HG02885 (cell line): ENCODE results near the gene MAST3.

Source experiments
- ATAC-seq: cut with Tn5 transposase; IDR thresholded peaks from one replicate; pipeline ENCODE4 v1.9.1; 2021; ENCODE audit warnings: mild to moderate bottlenecking; ENCODE audit not compliant: unreplicated experiment, poor library complexity

MAST3 gene

DNA sequence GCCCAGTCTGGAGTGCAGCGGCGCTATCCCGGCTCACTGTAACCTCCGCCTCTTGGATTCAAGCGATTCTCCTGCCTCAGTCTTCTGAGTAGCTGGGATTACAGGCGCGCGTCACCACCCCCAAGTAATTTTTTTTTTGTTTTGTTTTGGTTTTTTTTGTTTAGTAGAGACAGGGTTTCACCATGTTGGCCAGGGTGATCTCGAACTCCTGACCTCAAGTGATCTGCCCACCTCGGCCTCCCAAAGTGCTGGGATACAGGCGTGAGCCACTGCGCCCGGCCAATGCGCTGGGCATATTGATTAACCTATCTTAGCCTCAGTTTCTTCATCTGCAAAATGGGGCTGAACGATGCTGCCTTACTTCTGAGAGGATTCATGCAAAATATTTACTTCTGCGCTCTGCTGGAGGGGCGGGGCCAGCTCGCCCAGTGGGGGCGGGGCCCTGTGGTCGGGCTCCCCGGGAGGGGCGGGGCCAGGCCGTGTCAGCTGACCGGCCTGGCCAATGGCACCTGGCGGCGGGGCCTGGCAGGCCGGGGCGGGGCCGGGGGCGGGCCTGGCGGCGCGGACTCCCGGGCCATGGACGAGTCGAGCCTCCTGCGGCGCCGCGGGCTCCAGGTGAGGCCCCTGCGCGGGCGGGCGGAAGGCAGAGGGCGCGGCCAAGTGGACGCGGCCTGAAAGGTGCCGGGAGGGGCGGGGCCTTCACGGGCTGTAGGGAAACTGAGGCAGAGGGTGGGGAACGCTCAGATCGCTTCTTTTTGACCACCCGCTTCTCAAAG lies at the start of gene MAST3:
Gene MAST3 (plus strand): TSS at position 562 of the 776 bp plus-strand sequence. CDS start 15 bp downstream, at position 577.
- peak; percentile 72 for ATAC-seq

DNA sequence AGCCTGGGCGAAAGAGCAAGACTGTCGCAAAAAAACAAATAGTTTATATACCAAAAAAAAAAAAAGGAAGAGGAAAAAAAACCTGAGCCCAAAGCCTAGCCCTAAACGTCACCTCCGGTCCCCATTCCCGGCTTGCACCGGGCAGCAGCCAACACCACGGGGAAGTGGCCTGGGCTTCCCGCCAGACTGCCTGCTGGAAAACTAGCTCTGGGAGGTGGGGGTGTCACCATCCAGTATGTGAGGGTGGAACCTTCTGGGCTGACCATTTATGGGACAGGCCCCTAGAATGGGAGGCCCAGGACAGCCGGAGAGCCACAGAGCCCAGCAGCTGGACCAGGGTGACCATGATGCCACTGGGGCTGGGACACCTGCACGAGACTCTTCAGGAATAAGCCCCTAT lies 48.2 kb upstream of the MAST3 start:
- no peak for ATAC-seq

DNA sequence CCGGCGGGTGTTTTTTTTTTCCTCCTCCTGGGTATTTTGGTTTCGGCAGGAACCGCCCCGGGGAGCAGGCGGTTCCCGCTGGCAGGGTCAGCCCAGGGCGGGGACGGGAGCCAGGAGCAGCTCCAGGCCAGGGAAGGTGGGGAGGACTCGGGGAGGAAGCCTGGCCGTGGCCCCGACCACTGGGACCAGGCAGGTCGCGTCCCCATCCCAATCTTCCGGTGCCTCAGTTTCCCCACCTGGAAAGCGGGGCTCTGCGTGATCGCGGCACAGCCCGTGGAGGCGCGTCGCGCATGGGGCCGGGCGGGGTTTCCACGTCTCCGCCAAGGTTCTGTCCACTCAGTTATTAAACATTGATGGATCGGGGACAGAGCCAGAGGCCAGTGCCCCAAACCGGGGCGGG lies 45.7 kb upstream of the MAST3 start:
- no peak for ATAC-seq

DNA sequence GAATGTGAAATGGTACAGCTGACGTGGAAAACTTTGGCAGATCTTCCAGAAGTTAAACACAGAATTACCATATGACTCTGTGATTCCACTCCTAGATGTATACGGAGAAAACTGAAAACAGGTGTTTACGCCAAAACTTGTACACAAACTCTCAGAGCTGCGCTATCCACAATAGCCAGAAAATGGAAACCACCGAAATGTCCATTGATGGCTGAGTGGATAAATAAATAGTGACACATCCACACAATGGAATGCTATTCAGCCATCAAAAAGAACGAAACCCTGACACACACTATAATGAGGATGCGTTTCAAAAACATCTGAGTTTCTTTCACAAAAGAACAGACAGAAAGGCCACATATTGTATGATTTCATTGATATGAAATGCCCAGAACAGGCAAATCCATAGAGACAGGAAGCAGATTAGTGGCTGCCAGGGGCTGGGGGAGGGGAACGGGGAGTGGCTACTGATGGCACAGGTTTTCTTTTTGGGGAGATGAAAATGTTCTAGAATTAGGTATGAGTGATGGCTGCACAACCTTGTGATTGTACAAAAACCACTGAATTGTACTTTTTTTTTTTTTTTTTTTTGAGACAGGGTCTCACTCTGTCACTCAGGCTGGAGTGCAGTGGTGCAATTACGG lies 43.9 kb upstream of the MAST3 start:
- no peak for ATAC-seq

DNA sequence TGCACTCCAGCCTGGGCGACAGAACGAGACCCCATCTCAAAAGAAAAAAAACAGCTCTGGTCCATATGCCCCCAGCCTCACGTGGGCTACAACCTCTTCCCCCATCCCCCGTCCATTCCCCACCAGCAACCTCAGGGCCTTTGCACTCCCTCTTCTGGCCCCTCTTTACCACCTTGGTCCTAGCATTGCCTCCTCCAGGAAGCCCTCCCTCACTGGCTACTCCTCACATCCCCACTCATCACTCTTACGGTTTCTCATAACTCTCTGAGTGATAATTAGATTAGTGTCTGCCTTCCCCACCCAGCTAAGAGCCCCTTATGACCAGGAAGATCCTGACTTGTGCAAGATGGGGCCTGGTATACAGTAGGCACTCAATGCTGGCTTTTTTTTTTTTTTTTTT lies 41.6 kb upstream of the MAST3 start:
- ATAC-seq = no peak

DNA sequence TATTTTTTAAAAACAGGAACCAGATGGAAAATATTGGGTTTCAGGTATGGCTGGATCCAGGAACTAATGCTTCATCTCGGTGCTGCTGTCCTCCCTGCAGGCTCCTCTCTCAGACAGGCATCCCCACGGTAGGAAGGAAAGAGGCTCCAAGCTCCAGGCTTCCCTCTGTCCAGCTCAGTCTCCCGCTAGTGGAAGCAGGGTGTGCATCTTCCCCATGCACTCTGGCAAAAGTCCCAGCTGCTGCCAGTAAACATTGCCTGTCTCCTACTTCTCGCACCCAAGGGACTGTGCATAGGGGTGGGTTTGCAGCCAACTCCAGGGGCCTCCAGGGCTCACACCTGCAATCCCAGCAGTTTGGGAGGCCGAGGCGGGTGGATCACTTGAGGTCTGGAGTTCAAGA lies 40.0 kb upstream of the MAST3 start:
- no peak for ATAC-seq

DNA sequence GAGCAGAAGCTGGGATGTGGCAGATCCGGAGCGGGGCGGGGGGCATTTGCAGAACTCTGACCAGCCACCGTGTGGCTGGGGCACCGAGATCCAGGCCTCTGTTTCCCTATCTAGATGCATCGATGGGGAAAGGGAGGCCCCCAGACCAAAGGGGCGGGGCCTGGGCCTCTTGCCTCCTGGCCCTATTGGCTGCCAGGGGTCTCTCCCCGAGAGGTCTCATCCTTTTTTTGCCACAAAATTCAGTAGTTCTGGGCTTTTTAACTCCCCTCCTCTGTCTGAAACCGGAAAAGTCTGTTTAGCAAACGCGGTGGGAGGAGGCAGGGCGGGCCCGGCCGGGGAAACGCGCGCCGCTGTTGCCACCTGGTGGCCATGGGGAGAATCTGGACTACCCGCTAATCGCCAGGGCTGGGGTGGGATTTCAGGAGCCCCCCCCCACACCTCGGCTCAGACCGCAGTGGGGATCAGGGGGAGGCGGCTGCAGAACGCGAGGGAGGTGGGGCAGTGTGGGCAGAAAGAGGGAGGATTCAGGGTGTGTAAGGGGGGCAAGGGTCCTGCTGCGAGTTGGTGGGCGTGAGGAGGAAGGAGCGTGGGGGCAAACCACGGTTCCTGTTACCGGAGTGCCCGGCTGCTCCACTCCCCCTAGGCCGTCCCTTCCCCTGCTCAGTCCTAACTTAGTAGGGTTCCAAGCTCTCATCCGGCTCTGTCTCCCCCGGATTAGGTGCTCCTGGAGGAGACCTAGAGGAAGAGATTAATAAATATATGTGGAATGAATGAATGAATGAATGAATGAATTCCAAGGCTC lies 39.2 kb upstream of the MAST3 start:
- peak; percentile 52 for ATAC-seq

DNA sequence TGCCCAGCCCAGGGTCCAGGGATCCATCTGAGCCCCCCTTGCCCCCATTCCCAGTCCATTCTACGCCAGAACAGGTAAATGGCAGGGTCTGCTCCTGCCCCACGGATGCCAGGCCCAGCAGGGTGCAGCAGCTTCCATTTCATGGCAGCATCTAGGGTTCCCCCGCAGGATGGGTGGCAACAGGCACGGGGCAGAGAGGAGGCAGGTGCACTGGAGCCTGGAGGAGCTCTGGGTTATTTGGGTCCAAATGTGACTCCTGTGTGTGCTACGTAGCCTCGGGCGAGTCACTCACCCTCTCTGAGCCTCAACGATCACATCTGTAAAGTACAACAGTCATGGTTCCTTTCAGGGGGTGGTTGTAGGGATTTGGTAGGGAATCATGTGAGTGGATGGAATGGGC lies 38.3 kb upstream of the MAST3 start:
- ATAC-seq = no peak

DNA sequence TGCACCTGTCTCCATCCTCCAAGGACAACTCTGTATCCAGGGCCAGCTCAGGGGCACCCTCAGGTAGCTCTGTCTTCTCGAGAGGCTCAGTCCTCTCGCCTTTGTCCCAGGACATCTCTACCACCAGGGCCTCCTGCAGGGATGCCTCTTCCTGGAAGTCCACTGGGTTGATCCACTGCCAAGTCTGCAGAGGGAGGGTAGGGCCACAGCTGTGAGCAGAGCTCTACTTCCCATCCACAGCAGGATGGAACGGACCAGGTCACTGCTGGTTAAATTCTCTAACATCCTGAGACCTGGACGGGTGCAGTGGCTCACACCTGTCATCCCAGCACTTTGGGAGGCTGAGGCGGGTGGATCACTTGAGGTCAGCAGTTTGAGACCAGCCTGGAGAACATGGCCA lies 37.7 kb upstream of the MAST3 start:
- no peak for ATAC-seq

DNA sequence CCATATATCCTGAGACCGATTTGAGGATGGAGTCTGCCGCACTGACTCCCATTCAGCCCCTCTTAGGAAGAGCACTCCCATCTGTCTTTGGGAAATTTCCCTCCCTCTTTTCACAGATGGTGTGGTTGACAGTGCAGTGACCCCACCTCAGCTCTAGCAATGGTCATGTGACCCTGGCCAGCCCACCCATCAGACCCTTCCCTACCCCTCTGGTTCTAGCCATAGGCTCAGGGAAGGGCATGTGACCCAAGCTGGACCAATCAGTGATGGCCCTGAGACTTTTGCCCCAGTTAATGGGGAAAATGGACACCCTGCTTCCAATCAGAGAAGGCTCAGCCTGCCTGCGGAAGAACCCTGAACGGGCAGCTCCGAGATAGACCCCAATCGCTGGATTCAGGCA lies 37.1 kb upstream of the MAST3 start:
- no peak for ATAC-seq

DNA sequence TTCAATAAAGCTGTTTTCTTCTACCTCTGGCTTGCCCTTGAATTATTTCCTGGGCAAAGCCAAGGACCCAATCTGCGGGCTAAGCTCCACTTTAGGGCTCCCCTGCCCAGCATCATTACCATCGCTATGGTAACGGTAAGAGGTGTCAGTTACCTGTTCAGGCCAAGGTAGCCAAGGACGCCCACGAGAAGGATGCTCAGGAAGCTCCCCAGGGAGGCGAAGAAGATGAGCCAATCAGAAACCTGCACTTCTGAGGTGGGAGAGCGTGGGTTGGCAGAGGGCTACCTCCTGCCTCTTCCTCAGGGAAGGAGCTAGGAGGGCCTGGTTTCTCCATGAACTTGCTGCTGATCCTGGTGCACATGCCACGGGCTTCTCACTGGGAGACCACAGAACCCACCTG lies 35.5 kb upstream of the MAST3 start:
- no peak for ATAC-seq

DNA sequence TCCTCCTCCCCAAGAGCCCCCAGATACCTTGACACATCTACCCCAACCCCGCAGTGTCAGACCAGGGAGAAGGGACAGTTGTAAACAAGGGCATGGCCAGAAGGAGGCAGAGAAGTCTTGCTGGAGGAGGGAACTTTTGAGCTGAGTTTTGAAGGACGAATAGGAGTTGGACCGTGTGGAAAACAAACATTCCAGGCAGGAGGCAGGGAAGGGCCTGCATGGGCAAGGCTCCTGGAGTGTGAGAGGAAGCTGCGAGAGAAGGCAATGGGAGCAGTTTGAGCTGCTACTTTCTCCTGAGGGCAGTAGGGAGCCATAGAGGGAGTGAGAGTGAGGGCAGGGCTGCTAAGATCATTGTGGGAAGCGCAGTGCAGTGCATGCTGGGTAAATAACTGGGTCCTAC lies 34.1 kb upstream of the MAST3 start:
- ATAC-seq = no peak

DNA sequence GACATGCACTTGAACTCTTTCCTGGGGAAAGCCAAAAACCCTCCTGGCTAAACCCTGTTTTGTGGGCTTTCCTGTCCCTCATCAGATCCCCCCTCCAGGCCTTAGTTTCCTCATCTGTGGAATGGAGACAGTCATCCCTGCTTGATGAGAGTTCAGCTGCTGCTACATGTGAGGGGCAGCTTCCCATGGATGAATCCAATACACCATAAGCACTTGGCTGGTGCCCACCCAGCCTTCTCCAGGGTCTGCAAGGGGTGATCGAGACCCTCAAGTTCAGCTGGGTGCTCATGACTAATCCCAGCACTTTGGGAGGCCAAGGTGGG lies 32.4 kb upstream of the MAST3 start:
- no peak for ATAC-seq

DNA sequence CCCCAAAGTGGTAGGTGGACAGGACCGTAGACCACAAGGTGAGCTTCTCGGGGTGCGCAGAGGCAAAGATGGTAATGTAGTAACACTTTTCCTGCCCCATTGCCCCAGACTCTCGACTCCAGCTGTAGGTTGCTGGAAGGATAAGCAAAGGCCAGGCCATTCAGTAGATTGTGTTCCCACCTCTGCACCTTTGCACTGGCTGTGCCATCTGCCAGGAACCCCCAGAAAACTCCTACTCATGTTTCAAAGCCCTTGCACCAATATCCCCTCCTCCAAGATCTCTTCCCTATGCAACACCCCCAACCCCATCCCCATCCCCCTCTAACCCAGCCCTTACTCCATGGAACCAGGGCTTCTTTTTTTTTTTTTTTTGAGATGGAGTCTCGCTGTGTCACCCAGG lies 29.2 kb upstream of the MAST3 start:
- ATAC-seq = no peak

DNA sequence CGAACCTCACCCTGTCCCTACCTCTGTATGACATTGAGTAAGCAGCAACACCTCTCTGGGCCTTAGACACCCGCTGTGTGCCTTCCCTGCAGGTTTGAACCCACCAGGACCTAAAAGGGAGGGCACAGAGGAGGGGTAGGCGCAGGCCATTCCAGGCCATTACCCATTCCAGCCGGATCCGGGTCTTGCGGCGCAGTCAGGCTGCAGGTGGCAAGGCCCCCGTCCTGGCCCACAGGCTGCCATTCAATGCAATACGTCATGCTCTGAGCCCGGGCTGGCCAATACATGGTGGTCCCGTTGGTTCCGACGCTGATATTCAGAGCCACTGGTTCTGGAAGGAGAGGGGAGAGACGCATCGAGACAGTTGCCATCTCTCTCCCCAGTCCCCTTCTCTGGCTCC lies 28.2 kb upstream of the MAST3 start:
- ATAC-seq = no peak

DNA sequence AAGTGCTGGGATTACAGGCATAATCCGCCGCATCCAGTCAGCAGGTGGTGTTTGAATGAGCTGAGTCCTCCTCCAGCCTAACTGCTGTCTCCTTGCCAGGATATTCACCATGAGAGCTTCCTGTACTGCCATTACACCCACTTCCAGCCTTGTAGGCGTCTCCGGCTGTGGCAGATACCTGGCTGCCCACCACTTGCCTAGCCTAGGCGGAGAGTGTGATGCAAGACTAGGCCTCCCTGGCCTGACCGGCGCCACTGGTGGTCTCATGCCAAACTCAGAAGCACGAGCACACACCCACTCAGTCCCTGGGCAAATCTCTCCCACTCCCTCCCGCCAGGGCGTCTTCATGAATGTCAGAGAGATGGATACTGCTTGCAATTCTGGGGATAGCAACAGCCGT lies 27.4 kb upstream of the MAST3 start:
- ATAC-seq = no peak

DNA sequence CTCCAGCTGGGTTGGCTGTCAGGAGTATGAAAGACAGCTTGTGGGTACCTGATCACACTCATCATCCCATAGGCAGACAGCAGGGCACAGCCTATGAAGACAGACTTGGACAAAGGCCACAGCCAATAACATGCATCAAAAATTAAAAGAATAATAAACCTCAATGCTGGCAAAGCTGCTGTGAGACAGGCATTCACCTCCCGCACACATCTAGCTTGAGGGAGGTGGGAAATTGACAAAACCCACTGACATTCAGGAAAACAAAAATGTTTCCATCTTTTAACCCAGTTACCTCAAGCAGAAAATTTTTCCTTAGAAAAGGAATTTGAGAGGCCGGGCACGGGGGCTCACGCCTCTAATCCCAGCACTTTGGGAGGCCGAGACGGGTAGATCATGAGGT lies 25.2 kb upstream of the MAST3 start:
- ATAC-seq = no peak

DNA sequence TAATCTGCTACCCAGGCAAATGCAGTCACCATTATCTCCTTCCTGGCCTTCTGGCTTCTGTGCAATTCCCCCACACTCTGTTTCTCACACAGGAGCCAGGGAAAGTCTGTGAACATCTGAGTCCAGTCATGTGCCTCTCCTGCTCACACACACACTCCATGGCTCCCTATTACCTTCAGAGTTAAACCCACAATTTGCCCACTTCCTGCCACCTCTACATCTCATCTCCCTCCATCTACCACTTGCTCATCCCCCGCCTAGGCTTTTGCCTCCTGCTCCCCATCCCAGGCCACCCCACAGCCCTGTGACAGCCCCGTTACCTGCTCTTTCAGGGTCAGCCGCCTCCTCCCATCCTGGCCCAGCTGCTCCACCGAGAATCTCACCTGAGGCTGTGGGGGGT lies 24.4 kb upstream of the MAST3 start:
- ATAC-seq = no peak

DNA sequence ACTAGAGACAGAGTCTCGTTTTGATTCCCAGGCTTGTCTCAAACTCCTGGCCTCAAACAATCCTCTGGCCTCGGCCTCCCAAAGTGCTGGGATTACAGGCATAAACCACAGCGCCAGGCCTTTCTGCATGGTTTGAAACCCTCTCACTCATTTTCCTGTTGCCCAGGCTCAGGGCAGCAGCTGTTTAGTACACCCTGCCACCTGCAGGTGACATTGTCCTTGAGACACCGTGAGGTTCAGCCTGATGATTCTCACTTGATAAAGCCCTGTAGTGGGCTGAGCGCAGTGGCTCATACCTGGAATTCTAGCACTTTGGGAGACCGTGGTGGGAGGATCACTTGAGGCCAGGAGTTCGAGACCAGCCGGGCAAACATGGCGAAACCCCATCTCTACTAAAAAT lies 23.4 kb upstream of the MAST3 start:
- no peak for ATAC-seq

DNA sequence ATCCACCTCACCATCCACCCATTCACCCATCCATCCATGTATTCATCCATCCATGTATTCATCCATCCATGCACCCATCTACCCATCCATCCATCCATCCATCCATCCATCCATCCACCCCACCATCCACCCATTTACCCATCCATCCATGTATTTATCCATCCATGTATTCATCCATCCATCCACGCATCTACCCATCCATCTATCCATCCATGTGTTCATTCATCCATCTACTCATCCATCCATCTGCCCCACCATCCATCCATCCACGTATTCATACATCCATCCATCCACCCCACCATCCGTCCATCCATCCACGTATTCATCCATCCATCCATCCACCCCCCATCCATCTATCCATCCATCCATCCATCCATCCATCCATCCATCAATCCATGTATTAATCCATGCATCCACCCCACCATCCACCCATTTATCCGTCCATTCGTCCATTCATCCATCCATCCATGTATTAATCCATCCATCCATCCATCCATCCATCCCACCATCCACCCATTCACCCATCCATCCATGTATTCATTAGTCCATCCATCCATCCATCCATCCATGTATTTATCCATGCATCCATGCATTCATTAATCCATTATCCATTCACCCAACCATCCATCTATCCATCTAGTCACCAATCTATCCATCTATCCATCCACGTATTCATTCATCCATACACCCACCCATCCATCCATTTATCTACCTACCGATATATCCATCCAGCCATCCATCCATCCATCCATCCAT lies 13.5 kb upstream of the MAST3 start:
- ATAC-seq = no peak
